Measurements from ENCODE around the gene DCDC2C. TPM values are rescaled to one million over a fixed set of nuclear protein-coding genes. Genes with fewer than 3 reads are reported as not detected.

The DCDC2C gene
- total and polyA plus RNA-seq, 2 experiments from 2014 or later: 0.45 TPM; not detected in 1

- no peak for ATAC-seq
- no peaks in the 10 kb centered on the region for H3K27me3 ChIP-seq (ENCODE audit: insufficient read depth)
Measured at GRCh38 chr2:3743951-3744555, 40.7 kb downstream of the DCDC2C start.

More at GRCh38 chr2:3743951-3744555, 40.7 kb downstream of the DCDC2C start:
- TF ChIP-seq CREB1 (CRISPR knock-in tag; IDR thresholded peaks at IDR 0.05; ENCODE audit: low read depth) (no peak), EZH2 (IDR thresholded peaks at IDR 0.05; ENCODE audit: low read depth, unreplicated experiment) (no peak), EZH2phosphoT487 (IDR thresholded peaks at IDR 0.05; ENCODE audit: unreplicated experiment) (no peak), CTCF (conservative IDR thresholded peaks at IDR 0.05; ENCODE audit: low read depth in 2 of 2) (no peak), ZNF462 (CRISPR knock-in tag; IDR thresholded peaks at IDR 0.05) (no peak), ETS1 (IDR thresholded peaks at IDR 0.05) (no peak), ZNF331 (CRISPR knock-in tag; IDR thresholded peaks at IDR 0.05; ENCODE audit: low read depth) (no peak), REST (IDR thresholded peaks at IDR 0.05; ENCODE audit: unreplicated experiment) (no peak), POLR2AphosphoS5 (IDR thresholded peaks at IDR 0.05; ENCODE audit: low read depth) (no peak)
- Mint-ChIP-seq H3K36me3 (ENCODE audit: low read depth) (peaks cover 24% of the 10 kb centered on the region), H3K4me1 (no peaks in the 10 kb centered on the region), H3K27ac (no peak overlapping the region), H3K4me3 (no peak overlapping the region), H3K9me3 (peaks cover 88% of the 10 kb centered on the region), H3K27me3 (ENCODE audit: insufficient read depth, low read depth, poor library complexity) (peaks cover 6% of the 10 kb centered on the region)
- Histone ChIP-seq H3K9me2 (ENCODE audit: insufficient read depth) (no peaks in the 10 kb centered on the region), H2AFZ (no peak overlapping the region), H3K4me2 (no peak overlapping the region), H3K4me1 (ENCODE audit: insufficient read depth) (no peaks in the 10 kb centered on the region), H3F3A (replicated peaks; ENCODE audit: low read depth) (no peaks in the 10 kb centered on the region), H3K36me3 (ENCODE audit: insufficient read depth) (no peaks in the 10 kb centered on the region; the same call in 1 of the 2 replicates), H4K20me1 (replicated peaks; ENCODE audit: insufficient read depth) (no peaks in the 10 kb centered on the region), H3K27ac (ENCODE audit: low read depth) (no peak overlapping the region), H3K4me3 (no peak overlapping the region), H3K79me2 (replicated peaks; ENCODE audit: insufficient read depth) (no peaks in the 10 kb centered on the region)
- DNase-seq (ENCODE audit: low spot score): no peak

Measured in GM23338 (cell line).